HG03342 (cell line): Measurements from ENCODE around the gene ECE2.
A peak's percentile ranks its signal among the peaks of the same experiment; 100 is the strongest.
"Not testable (repeated sequence)": the region's sequence is repeated elsewhere in the genome, so short reads cannot be mapped to it uniquely, and the experiment has no call there.

Source experiments
- ATAC-seq: cut with Tn5 transposase; IDR thresholded peaks from one replicate; pipeline ENCODE4 v1.9.1; 2021; ENCODE audit warnings: mild to moderate bottlenecking, moderate library complexity; ENCODE audit not compliant: unreplicated experiment

ECE2 gene

DNA sequence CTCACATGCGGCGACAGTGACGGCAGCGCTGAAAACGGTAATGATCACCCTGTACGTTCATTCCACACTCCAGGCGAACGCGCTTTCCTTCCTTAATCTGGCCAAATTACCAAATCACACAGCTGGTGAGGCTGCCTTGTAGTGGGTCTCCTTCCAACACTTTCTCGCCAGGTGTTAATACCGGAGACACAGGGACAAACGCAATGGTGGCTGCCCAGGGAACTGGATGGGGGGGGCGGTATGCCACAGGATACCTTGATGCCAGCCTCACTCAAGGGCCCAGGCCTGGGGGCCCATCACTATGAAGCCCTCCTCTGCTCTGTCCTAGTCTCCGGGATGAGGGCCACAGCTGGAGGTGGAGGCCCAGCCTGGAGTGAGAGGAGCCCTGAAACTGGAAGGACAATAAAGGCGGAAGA lies 13.1 kb upstream of the ECE2 start:
- no peak for ATAC-seq

DNA sequence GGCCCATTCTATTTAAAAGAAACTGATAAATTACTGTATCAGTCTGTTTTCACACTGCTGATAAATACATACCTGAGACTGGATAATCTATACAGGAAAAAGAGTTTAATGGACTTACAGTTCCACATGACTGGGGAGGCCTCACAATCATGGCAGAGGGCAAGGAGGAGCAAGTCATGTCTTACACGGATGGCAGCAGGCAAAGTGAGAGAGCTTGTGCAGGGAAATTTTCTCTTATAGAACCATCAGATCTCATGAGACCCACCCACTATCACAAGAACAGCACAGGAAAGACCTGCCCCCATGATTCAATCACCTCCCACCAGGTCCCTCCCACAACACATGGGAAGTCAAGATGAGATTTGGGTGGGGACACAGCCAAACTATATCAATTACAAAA lies 8.6 kb upstream of the ECE2 start:
- not testable (repeated sequence) for ATAC-seq

DNA sequence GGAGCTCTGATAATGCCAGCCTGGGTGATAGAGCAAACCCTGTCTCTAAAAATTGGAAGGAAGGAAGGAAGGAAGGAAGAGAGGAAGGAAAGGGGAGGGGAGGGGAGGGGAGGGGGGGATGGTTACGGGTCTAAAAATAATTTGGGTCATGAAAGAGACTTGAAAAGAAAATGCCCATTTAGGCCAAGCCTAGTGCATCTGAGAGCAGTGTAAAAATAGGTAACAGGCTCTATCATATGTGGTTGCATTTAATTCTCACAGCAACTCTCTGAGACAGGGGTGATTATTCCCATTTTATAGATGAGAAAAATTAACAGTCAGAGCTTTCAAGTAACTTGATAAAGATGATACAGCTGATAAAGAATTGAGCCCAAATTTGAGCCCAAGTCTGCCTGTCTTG lies 3.6 kb upstream of the ECE2 start:
- no peak for ATAC-seq

DNA sequence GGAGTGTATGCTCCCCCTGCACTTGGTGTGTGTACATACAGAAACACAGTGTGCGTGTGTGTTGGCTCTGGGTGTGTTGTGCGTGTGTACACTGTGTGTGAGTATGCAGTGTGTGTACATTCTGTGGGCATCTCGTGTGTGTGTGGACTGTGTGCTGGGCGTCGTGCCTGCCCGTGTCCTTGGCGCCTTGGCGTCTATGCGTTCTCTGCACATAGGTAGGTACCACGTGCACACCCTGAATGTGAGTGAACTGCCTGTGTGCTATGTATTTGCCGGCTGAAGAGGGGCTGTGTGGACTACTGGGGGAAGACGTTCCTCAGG lies 481 bp upstream of the ECE2 start:
- ATAC-seq = no peak

DNA sequence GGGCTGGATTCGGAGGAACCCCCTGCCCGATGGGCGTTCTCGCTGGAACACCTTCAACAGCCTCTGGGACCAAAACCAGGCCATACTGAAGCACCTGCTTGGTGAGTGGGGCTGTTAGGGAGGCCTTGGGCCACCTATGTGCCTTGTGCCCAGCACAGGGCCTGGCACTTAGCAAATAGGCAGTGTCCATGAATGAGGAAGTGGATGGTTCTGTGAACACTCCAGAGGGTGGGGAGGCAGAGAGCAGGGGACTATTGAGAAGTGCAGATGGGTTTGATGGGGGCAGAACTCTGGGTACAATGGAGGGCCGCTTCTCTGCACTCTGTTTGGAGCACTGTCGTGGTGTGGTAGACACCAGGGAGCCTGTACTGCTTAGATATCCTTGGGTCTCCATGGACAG lies 1.5 kb downstream of the ECE2 start:
- no peak for ATAC-seq

DNA sequence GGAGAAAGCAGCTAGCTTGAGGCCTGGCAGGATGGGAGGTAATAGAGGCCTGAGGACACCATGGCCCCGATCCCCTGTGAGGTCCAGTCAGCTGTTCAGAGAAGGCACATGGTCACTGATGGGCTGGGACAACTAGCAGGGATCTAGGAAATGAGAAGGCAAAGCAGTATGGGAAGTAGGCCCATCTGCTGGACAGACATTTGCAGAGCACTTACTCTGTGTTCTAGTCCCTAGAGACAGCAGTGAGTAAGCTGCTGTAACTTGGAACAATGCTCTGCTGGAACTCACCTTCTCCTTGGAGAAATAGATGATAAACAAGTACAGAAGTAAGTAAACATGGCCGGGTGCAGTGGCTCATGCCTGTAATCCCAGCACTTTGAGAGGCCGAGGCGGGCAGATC lies 7.1 kb downstream of the ECE2 start:
- ATAC-seq = no peak

DNA sequence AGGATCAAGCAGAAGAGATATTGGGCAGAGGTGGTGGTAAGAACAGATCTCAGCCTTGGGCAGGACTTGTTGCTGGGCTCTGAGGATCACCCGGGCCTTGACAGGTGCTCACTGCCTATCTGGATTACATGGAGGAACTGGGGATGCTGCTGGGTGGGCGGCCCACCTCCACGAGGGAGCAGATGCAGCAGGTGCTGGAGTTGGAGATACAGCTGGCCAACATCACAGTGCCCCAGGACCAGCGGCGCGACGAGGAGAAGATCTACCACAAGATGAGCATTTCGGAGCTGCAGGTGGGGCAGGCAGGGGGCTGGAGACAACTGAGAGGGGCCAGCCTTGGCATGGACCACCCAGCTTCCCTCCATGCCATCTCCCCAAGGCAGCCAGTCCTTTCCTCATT lies 7.9 kb downstream of the ECE2 start:
- no peak for ATAC-seq

DNA sequence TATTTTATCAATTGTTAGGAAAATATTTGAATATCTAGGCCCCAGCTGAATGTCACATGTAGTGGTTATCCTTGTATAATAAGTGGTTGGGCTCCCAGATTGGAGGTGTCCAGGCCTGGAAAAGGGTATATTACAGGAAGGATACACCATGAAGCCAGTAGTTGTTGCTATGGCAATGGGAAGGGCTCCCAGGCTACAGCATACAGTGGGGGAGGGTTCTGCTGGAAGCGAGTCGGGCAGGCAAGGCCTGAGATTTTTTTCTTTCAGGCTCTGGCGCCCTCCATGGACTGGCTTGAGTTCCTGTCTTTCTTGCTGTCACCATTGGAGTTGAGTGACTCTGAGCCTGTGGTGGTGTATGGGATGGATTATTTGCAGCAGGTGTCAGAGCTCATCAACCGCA lies 8.9 kb downstream of the ECE2 start:
- no peak for ATAC-seq

DNA sequence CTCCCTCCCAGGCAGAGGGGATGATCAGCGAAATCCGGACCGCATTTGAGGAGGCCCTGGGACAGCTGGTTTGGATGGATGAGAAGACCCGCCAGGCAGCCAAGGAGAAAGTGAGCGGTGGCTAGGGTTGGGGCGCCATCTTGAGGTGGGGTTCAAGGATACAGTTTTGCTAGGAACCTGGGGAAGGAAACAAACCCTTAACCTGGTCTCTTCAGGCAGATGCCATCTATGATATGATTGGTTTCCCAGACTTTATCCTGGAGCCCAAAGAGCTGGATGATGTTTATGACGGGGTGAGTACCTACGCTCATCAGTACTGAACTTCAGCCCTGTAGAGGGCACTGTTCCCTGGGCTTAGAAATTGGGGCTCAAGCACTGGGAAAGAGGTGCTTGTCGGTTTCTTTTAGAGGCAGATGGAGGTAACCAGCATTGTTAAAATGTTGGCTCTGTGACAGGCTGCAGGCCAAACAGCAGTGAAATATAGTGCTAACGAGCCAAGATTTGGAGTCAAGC lies 13.7 kb downstream of the ECE2 start:
- no peak for ATAC-seq

DNA sequence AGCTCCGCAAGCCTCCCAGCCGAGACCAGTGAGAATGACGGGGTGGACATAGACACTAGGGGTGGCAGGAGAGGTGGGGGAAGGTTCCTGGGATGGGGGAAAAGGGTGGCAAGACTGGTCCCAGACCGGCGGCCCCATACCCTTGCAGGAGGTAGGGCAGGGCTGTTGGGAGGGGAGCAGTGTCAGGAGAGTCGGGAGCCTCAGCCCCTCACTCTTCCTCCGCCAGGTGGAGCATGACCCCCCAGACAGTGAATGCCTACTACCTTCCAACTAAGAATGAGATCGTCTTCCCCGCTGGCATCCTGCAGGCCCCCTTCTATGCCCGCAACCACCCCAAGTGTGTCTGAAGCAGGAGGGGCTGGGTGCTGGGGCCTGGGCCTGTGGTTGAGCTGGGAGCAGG lies 14.5 kb downstream of the ECE2 start:
- ATAC-seq = no peak

DNA sequence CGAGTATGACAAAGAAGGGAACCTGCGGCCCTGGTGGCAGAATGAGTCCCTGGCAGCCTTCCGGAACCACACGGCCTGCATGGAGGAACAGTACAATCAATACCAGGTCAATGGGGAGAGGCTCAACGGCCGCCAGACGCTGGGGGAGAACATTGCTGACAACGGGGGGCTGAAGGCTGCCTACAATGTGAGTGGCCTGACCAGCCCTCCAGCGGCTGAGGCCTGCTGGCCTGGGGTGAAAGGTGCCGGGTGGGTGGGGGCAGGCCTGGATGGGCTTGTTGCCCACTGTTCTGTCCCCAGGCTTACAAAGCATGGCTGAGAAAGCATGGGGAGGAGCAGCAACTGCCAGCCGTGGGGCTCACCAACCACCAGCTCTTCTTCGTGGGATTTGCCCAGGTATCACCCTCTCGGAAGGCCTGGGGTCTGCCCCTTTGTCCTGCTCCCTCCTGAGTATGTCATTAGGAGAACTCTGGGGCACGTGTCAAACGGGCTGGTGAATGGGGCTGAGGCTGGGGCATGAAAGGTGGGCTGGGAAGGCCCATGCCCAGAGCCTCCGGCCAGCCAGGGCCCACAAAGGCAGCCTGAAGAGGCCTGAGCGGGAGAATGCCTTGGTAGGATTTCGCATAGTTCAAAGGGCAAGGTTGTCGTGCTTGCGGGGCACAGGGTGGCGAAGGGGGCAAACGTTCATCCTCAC lies 15.4 kb downstream of the ECE2 start:
- ATAC-seq = no peak

DNA sequence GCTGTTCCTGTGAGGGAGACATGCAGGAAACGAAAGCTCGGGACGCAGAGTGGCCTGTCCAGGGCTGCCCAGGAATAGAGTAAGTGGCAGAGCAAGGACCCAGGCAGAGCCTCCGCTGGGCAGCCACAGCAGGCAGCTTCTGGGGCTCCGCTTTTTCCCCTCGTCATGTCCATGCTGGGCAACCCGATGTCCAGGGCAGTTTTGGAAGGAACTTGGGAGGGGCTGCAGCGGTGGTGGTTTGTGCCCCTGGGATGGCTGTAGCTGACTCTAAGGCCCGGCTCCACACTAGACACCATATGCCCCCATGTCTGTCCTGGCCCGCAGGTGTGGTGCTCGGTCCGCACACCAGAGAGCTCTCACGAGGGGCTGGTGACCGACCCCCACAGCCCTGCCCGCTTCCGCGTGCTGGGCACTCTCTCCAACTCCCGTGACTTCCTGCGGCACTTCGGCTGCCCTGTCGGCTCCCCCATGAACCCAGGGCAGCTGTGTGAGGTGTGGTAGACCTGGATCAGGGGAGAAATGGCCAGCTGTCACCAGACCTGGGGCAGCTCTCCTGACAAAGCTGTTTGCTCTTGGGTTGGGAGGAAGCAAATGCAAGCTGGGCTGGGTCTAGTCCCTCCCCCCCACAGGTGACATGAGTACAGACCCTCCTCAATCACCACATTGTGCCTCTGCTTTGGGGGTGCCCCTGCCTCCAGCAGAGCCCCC lies 16.1 kb downstream of the ECE2 start:
- no peak for ATAC-seq

DNA sequence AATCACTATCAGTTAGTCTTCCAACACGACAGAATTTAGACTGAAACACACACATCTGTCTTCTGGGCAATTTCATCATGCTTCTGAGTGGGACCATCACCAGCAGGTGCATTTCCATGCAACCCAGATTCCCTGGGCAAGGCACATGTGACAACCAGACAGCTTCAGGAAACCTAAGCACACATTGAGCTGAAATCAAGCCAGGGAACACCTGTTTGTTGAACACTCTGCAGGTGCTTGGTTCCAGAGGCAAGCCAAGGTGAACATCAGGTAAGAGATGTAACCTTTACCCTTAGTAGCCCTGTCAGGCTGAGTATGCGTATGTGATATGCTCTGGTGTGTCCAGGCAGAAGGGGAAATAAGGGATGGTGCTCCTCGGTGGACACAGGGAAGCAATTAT lies 19.9 kb downstream of the ECE2 start:
- ATAC-seq = no peak

DNA sequence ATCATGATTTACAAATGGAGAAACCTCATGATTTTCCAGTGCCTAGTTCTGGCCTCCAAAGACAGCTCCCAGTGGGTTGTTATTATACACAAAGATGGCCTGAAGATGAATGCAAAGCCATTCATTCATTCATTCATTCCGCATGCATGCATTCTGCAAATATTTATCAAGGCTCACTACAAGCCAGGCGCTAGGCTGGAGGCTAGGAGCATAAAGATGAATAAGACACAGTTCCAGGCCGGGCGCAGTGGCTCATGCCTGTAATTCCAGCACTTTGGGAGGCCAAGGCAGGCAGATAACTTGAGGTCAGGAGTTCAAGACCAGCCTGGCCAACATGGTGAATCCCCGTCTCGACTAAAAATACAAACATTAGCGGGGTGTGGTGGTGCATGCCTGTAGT lies 20.8 kb downstream of the ECE2 start:
- ATAC-seq = no peak

DNA sequence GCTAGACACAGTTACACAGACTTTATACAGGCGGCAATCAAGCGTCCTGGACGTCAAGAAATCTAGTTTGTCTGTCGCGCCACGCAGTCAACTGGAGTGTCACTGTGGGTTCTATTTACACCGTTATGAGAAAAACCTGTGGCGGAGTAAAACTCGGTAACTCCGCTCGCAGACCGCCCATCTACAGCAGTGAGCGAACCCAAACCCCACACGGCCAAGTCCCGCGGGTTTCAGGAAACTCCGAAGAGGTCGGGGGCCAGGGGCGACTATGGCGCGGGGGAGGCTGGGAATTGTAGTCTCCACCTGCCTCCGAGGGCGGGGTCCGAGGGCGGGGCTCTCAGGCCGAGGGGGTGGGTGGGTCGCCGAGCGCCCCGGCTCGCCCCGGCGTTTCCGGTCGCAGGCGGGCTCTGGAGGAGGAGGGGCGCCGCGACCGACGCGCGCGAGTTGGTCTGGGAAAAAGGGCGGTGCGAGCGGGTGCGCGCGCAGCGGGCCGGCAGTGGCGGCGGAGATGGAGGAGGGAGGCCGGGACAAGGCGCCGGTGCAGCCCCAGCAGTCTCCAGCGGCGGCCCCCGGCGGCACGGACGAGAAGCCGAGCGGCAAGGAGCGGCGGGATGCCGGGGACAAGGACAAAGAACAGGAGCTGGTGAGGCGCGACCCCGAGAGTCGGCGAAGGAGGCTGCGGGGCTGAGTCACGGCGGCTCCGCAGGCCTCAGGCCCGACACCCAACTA lies 23.1 kb downstream of the ECE2 start, which contains the start of gene PSMD2:
TSS of gene PSMD2 (plus strand) at position 483 of the 729 bp plus-strand sequence. CDS start at position 509, 26 bp downstream.
- ATAC-seq = peak; percentile 92

DNA sequence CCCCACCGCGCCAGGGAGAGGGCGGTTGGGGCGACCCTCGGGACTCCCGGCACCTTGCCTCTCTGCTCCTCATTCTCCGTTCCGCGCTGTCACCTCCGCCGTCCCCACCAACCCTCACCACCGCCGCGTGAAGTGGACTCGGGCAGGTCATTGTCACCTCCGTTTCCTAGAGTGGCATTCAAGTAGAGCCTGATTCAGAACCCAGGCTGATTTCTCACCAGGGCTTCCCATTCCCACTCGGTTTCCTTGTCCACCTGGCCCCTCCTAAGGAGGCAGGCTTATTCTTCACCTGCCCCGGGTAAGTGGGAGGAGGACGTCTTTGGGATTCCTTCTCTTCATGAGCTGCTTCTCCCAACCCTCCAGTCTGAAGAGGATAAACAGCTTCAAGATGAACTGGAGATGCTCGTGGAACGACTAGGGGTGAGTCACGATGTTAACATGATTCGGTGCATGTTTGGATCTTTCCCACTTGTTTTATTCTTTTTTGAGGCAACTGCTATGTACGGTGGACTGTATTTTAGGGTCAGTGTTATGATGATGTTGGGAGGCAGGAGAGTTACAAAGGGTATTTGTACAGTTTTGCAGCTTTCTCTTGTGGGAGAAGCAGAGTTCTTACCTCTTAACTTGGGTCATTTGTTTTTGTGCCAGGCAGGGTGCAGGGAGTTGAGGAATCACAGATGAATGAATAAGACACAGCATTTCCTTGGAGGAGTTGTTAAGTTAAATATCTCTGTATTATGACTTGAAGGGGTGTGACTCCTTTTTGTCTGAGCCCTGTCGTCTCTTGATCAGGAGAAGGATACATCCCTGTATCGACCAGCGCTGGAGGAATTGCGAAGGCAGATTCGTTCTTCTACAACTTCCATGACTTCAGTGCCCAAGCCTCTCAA lies 23.9 kb downstream of the ECE2 start:
- ATAC-seq = no peak

DNA sequence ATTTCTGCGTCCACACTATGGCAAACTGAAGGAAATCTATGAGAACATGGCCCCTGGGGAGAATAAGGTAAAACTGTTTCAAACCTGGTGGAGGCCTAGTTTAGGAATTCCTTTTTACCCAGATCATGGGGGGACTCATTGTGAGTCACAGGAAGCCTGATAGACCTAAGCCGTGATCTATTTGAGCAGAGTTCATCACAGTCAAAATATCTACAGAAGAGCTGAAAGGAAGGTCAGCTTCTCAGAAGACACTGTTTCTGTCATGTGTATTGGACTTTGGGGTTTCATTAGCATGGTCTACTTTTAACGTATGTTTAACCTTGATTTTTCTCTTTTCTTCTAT lies 24.5 kb downstream of the ECE2 start:
- no peak for ATAC-seq

DNA sequence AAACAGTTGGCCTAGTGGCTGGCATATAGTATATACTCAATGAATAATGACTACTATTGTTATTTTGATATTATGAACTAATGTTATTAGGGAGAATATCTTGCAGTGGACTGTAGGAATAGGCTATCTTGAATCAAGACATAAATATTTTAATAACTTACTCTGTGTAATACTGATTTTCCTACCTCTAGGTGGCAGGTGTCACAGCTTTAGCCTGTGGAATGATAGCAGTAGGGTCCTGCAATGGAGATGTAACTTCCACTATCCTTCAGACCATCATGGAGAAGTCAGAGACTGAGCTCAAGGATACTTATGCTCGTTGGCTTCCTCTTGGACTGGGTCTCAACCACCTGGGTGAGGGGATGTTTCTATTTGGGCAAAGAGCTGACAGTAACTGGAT lies 29.8 kb downstream of the ECE2 start:
- no peak for ATAC-seq

DNA sequence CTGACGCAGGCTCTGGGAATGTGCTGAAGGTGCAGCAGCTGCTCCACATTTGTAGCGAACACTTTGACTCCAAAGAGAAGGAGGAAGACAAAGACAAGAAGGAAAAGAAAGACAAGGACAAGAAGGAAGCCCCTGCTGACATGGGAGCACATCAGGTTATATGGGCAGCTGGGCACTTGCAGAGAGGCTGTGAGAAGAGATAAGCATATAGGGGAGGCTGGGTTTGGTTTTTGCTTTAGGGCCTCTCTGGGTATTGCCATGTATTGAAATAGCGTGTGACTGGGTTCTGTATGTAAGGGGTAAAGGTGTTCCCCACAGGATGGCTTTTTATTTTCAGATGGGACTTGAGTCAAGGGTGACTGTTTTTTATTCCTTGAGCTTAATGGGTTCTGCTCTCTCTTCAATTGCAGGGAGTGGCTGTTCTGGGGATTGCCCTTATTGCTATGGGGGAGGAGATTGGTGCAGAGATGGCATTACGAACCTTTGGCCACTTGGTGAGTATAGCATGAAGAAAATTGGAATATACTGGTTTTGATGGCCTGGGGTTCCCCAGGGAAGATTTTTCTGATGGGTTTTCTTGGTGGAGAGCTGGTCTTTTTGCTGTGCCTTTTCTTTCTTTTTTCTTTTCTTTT lies 30.6 kb downstream of the ECE2 start:
- ATAC-seq = no peak

DNA sequence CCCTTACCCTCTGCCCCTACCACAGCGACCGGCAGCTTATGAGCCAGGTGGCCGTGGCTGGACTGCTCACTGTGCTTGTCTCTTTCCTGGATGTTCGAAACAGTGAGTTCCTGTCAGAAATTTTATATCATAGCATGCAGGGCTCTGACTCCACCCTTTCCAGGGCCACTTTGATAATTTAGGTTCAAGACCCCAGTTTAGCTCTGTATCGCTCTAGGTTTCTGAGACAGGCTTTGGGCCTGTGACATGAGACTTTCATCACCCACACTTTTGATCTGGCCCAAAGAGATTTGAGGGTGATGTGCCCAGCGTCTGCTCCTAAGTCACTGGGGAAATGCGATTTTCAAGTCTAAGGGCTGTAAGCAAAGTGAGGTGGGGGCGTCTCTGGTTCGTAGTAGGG lies 32.1 kb downstream of the ECE2 start:
- ATAC-seq = no peak

DNA sequence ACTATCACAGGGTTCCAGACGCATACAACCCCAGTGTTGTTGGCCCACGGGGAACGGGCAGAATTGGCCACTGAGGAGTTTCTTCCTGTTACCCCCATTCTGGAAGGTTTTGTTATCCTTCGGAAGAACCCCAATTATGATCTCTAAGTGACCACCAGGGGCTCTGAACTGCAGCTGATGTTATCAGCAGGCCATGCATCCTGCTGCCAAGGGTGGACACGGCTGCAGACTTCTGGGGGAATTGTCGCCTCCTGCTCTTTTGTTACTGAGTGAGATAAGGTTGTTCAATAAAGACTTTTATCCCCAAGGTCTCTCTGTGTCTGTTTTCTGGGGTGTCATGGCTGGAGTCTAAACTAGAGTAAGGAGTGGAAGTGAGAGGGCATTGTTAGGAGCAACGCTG lies 32.9 kb downstream of the ECE2 start:
- ATAC-seq = no peak
